ENCODE results near the gene ARID1B.

Gene ARID1B

DNA sequence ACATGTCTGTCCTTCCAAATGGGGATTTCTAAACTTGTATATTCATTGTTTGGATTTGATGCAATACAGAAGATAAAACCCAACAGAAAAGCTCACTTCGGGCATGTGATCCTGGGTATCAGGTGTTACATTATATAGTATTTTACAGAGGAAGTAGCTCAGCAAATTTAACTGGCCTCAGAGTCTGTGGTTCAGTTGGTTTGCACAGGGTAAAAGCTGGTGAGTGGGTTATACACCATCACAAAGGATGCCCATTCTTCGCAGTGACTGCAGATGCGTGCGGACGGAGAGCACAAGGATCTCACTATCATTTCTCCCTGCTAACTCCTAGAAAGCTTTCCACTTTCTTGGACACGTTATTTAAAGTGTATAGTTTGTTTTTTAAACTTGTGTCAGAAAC lies 309.5 kb downstream of the ARID1B start:
- ChIA-PET CTCF (interaction anchor here (1.1 to 1.9 kb wide), 5 partner anchors 13 to 72 kb away, joined by 3 to 5 read pairs (median 4); no protein-coding TSS in a partner anchor), POLR2A (no interaction called here)
- DNase-seq (ENCODE audit: extremely low spot score), result no peak
- TF ChIP-seq, protein P1, sequence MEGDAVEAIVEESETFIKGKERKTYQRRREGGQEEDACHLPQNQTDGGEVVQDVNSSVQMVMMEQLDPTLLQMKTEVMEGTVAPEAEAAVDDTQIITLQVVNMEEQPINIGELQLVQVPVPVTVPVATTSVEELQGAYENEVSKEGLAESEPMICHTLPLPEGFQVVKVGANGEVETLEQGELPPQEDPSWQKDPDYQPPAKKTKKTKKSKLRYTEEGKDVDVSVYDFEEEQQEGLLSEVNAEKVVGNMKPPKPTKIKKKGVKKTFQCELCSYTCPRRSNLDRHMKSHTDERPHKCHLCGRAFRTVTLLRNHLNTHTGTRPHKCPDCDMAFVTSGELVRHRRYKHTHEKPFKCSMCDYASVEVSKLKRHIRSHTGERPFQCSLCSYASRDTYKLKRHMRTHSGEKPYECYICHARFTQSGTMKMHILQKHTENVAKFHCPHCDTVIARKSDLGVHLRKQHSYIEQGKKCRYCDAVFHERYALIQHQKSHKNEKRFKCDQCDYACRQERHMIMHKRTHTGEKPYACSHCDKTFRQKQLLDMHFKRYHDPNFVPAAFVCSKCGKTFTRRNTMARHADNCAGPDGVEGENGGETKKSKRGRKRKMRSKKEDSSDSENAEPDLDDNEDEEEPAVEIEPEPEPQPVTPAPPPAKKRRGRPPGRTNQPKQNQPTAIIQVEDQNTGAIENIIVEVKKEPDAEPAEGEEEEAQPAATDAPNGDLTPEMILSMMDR (IDR thresholded peaks at IDR 0.05; ENCODE audit: control extremely low read depth, extremely low read depth, low read depth, missing control alignments), result no peak

DNA sequence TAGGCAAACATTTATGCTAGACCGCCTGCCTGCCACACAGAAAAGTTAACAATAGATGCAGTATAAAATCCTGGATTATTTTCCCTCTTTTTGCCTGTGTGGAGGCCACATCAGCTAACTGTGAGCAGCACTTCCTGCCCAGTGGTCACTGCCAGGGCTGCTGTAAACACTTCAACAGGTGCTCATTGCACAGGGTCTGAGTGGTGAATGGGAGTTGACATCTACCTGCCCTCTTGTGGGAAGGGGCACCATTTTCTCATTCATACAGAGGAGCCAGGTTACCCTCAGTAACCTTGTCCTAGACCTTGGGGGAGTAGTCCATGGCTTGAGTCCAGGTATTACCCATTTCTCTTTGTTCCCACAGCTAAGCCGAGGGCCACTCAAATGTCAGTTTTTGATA lies 310.8 kb downstream of the ARID1B start:
- ChIA-PET POLR2A (no interaction called here), CTCF (interaction anchor here (0.7 to 4.0 kb wide), 5 partner anchors 9 to 71 kb away, joined by 3 to 19 read pairs (median 5); no protein-coding TSS in a partner anchor)
- DNase-seq (ENCODE audit: extremely low spot score), result no peak
- TF ChIP-seq, protein P1 (IDR thresholded peaks at IDR 0.05; ENCODE audit: control extremely low read depth, extremely low read depth, low read depth, missing control alignments), result no peak

DNA sequence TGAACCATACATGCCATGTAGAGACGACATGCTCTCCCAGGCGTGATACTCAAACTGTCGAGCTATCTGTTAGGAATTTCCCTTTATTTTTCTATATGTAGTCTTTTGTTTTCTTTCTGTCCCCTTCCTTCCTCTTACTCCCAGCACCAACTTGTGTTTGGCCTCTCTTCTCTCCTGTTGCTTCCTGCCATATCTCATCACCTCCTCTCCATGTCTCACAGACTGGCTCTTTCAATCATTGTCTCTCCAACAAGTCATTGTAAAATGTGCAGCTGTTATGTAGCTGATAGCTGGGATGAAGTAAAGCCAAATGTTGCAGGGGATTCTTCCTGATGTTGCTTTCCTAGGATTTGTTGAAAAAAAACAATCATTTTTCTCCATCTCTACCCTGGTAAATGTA lies 311.7 kb downstream of the ARID1B start:
- ChIA-PET CTCF (interaction anchor here (0.7 to 4.0 kb wide), 2 partner anchors 10 kb away, joined by 3 to 19 read pairs; no protein-coding TSS in a partner anchor), POLR2A (no interaction called here)
- no peak for DNase-seq (ENCODE audit: extremely low spot score)
- TF ChIP-seq, protein P1 (IDR thresholded peaks at IDR 0.05; ENCODE audit: control extremely low read depth, extremely low read depth, low read depth, missing control alignments), result no peak

DNA sequence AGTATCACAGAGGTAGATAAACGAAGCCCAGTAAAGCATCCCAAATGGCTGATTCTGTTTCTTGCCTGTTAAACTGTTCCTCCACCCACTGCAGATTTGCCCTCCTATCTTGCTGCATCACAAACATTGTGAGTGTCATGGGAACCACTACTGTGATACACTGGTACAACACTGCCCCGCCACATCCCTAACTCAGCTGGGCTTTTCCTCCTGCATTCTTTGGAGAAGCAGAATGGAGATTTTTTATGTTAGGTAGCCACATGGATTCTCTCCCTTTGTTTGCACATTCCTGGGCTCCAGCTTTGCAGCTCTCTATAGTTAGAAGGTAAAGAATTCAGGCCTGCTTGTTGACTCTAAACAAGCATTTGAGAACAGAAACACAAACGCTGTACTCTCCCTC lies 312.1 kb downstream of the ARID1B start:
- TF ChIP-seq, protein P1 (IDR thresholded peaks at IDR 0.05; ENCODE audit: control extremely low read depth, extremely low read depth, low read depth, missing control alignments), result no peak
- ChIA-PET CTCF (interaction anchor here (4.0 kb wide), 1 partner anchor 10 kb away, joined by 19 read pairs; no protein-coding TSS in a partner anchor), POLR2A (no interaction called here)
- DNase-seq (ENCODE audit: extremely low spot score), result no peak

DNA sequence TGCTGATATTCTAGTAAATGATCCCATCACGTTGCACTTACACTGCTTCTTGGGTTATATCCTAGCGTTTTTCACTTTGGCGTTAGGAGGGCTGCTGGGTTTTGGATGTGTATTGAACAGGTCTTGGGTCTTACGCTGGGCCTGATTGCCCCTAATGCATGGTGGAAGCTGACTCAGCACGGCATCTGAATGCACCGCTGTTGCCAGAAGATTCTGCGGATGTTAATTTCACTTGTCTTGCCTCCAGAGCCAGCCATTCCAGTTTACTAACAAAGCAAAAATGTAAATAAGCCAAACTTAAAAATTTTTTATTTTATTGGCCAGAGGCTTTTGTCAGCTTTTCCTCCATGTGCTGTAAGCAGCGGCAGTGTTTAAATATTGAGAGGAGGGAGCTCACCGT lies 312.7 kb downstream of the ARID1B start:
- no peak for DNase-seq (ENCODE audit: extremely low spot score)
- POLR2A ChIA-PET, result no interaction called here
- CTCF ChIA-PET, result interaction anchor here (0.6 to 4.0 kb wide), 3 partner anchors 11 to 38 kb away, joined by 3 to 19 read pairs (median 5); no protein-coding TSS in a partner anchor
- TF ChIP-seq, protein P1 (IDR thresholded peaks at IDR 0.05; ENCODE audit: control extremely low read depth, extremely low read depth, low read depth, missing control alignments), result no peak

DNA sequence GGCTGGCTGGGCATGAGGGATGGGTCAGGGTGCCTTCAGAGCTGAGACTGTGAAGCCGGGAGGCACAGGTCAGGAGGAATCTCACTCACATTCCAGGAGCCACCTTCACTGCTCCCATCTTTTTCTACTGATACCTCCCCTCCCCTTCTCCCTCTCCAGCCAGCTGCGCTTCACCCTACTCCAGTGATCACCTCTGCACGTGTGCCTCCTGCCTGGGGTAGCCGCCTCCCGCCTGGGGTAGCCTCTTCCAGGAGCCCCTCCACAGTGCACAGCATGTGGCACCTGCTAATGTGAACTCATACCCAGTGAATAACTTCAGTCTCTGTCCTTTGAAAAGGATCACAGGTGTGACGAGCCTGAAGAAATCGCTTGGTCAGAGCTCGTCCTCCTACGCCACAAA lies 313.6 kb downstream of the ARID1B start:
- TF ChIP-seq, protein P1 (IDR thresholded peaks at IDR 0.05; ENCODE audit: control extremely low read depth, extremely low read depth, low read depth, missing control alignments), result no peak
- ChIA-PET CTCF (interaction anchor here (0.6 to 4.0 kb wide), 3 partner anchors 12 to 38 kb away, joined by 3 to 19 read pairs (median 5); no protein-coding TSS in a partner anchor), POLR2A (no interaction called here)
- no peak for DNase-seq (ENCODE audit: extremely low spot score)

All from GM10248 (cell line).